Testis (tissue), 2 donors: Measurements from ENCODE around the gene LAS1L.

ENCODE experiments used
- CTCF ChIP-seq, 3 experiments: fragments of 450-650 bp in 2 of 3; fragments of 200-600 bp in 1 of 3; sonication (generic) in 1 of 3; IDR thresholded peaks; one replicate each; pipeline ENCODE4 v1.5.1; 2016 to 2019; ENCODE audit warnings: antibody characterized with exemption in 3 of 3, mild to moderate bottlenecking in 2 of 3, moderate library complexity in 1 of 3
- POLR2A ChIP-seq: fragments of 450-650 bp; IDR thresholded peaks from one replicate; pipeline ENCODE4 v1.6.1; 2017; ENCODE audit warnings: antibody characterized with exemption, mild to moderate bottlenecking, moderate library complexity

- TF ChIP-seq CTCF (IDR thresholded peaks at IDR 0.05) (no peak), POLR2A (no peak)
Observed at GRCh38 chrX:65551489-65552339, 17.1 kb upstream of the LAS1L start.
